PC-3 (cell line): ENCODE measurements around the gene DGKB. TPM values are rescaled to one million over a fixed set of nuclear protein-coding genes. Genes with fewer than 3 reads are reported as not detected.

Source experiments
- ATAC-seq: fragments of 200-7000 bp; cut with Tn5 transposase; 2 replicates; pipeline ENCODE4 v1.9.1; 2020; ENCODE audit warnings: mild to moderate bottlenecking, moderate library complexity
- BruUV-seq: library from RNA; stranded (reverse); fragments of 400-500 nt; replicated peaks from 2 replicates; lab custom pipeline; 2021; lab: Mats Ljungman, UMichigan
- CTCF ChIA-PET: fragments of 300-600 bp; sonication (Branson Sonifier 250); formaldehyde crosslinking; loops from one replicate; lab custom pipeline; 2022; ENCODE audit warnings: antibody characterized with exemption; lab: Charles Lee
- POLR2A ChIA-PET: fragments of 300-600 bp; sonication (Branson Sonifier 250); formaldehyde crosslinking; loops from one replicate; lab custom pipeline; 2022; ENCODE audit warnings: antibody characterized with exemption; ENCODE audit not compliant: unreplicated experiment; lab: Charles Lee
- DNase-seq: peaks from one replicate; pipeline ENCODE4 v3.0.0-alpha.2; 2015
- H2AFZ ChIP-seq: fragments of 300-600 bp; sonication (generic); 2 replicates; pipeline ENCODE4 v1.6.0; 2016; ENCODE audit warnings: antibody characterized with exemption, low read length
- H3F3A ChIP-seq: fragments of 300-600 bp; sonication (generic); one replicate; pipeline ENCODE4 v1.6.0; 2017; ENCODE audit warnings: antibody characterized with exemption, low read length, control low read depth, mild to moderate bottlenecking; ENCODE audit not compliant: unreplicated experiment
- H3K27ac ChIP-seq: fragments of 300-600 bp; sonication (generic); 2 replicates; pipeline ENCODE4 v1.5.1; 2016; ENCODE audit warnings: mild to moderate bottlenecking, low read length
- H3K27me3 ChIP-seq: fragments of 300-600 bp; sonication (generic); 2 replicates; pipeline ENCODE4 v1.6.1; 2016; ENCODE audit warnings: low read length, mixed read lengths
- H3K36me3 ChIP-seq: fragments of 300-600 bp; sonication (generic); 2 replicates; pipeline ENCODE4 v1.6.1; 2016; ENCODE audit warnings: low read depth, mixed run types, low read length, mixed read lengths
- H3K4me1 ChIP-seq: fragments of 300-600 bp; sonication (generic); 2 replicates; pipeline ENCODE4 v1.5.1; 2016; ENCODE audit warnings: low read length; ENCODE audit not compliant: insufficient read depth
- H3K4me2 ChIP-seq: fragments of 300-600 bp; sonication (generic); 2 replicates; pipeline ENCODE4 v1.6.0; 2016; ENCODE audit warnings: low read length
- H3K4me3 ChIP-seq: fragments of 300-600 bp; sonication (generic); 2 replicates; pipeline ENCODE4 v1.5.1; 2016; ENCODE audit warnings: mild to moderate bottlenecking, low read length, mixed read lengths
- H3K79me2 ChIP-seq: fragments of 300-600 bp; sonication (generic); 2 replicates; pipeline ENCODE4 v1.6.1; 2017; ENCODE audit warnings: low read length, mixed read lengths
- H3K9ac ChIP-seq: fragments of 300-600 bp; sonication (generic); 2 replicates; pipeline ENCODE4 v1.6.0; 2016; ENCODE audit warnings: mild to moderate bottlenecking, low read length
- H3K9me2 ChIP-seq: fragments of 300-600 bp; sonication (generic); replicated peaks from 2 replicates; pipeline ENCODE4 v1.6.1; 2016; ENCODE audit warnings: mixed run types, low read length, mixed read lengths
- H3K9me3 ChIP-seq: fragments of 300-600 bp; sonication (generic); 2 replicates; pipeline ENCODE4 v1.6.1; 2016; ENCODE audit warnings: low read length, mixed read lengths
- H4K20me1 ChIP-seq: fragments of 300-600 bp; sonication (generic); 2 replicates; pipeline ENCODE4 v1.6.1; 2016; ENCODE audit warnings: low read length, mixed read lengths
- CTCF ChIP-seq: fragments of 300-600 bp; sonication (generic); conservative IDR thresholded peaks from 2 replicates; pipeline ENCODE4 v1.5.1; 2017; ENCODE audit warnings: antibody characterized with exemption, low read depth, mild to moderate bottlenecking, low read length
- EZH2 ChIP-seq: fragments of 300-600 bp; sonication (generic); IDR thresholded peaks from one replicate; pipeline ENCODE4 v1.6.1; 2017; ENCODE audit warnings: antibody characterized with exemption, mild to moderate bottlenecking, low read length; ENCODE audit not compliant: unreplicated experiment
- EZH2phosphoT487 ChIP-seq: fragments of 300-600 bp; sonication (generic); IDR thresholded peaks from 2 replicates; pipeline ENCODE4 v1.6.1; 2018; ENCODE audit warnings: mild to moderate bottlenecking, antibody characterized with exemption, low read length, borderline replicate concordance
- intact Hi-C: fragments of 100-400 bp; cut with micrococcal nuclease; formaldehyde crosslinking; loops from 2 replicates; pipeline ENCODE4 v1.9.0; 2023
- total RNA-seq: library from RNA; depleted of rRNA; stranded (reverse); fragments of >200 nt; gene quantifications from 2 replicates; pipeline ENCODE4 v1.2.3, GENCODE V29; 2014

The DGKB gene
- total RNA-seq, 1 experiment from 2014 or later, result 0.15 TPM

GRCh38 chr7:14289957-14290356, 612.6 kb downstream of the DGKB start:
- DNase-seq, result no peak
- Histone ChIP-seq H4K20me1 (no peaks in the 10 kb centered on the region), H3K9ac (no peak overlapping the region), H3K4me1 (peaks cover 8% of the 10 kb centered on the region), H3K36me3 (no peaks in the 10 kb centered on the region), H3F3A (peaks cover 3% of the 10 kb centered on the region), H3K4me2 (no peak overlapping the region), H3K27me3 (no peaks in the 10 kb centered on the region), H3K9me2 (no peaks in the 10 kb centered on the region), H3K9me3 (no peaks in the 10 kb centered on the region), H3K4me3 (no peak overlapping the region), H3K79me2 (no peaks in the 10 kb centered on the region), H3K27ac (no peak overlapping the region), H2AFZ (no peak overlapping the region)
- intact Hi-C loops, result loop anchor here (5.0 kb wide), 2 partner anchors 167 to 193 kb away; no protein-coding TSS in a partner anchor
- no peak for ATAC-seq
- TF ChIP-seq EZH2 (no peak), CTCF (no peak), EZH2phosphoT487 (no peak)
- BruUV-seq, result no TSS peak
- POLR2A ChIA-PET, result no interaction called here
- CTCF ChIA-PET, result no interaction called here

DNA sequence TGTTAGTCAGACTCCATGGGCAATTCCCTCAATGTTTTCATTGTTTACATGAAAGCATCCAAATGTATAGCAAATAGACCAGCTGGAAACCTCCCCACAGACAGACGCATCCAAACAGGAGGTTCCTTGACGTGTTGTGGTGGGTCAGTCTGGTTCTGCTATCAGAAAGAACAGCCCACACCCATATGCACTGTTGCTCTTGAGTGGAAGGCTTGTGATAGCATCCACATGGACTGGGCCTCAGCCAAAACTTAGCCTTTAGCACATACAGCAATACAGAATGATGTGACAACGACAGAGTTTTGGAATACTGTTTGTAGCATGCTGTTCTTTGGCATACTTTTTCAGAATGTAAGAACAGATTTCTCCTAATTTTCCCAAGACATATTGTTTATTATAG, 613.9 kb downstream of the DGKB start:
- Histone ChIP-seq H3K36me3 (no peaks in the 10 kb centered on the region), H3F3A (peaks cover 3% of the 10 kb centered on the region), H3K79me2 (no peaks in the 10 kb centered on the region), H3K4me3 (no peak overlapping the region), H3K27ac (no peak overlapping the region), H3K9me2 (no peaks in the 10 kb centered on the region), H3K27me3 (no peaks in the 10 kb centered on the region), H3K4me1 (no peaks in the 10 kb centered on the region), H3K9me3 (no peaks in the 10 kb centered on the region), H3K4me2 (no peak overlapping the region), H4K20me1 (no peaks in the 10 kb centered on the region), H2AFZ (no peak overlapping the region), H3K9ac (no peak overlapping the region)
- intact Hi-C loops, result no loop called here
- ChIA-PET POLR2A (no interaction called here), CTCF (no interaction called here)
- TF ChIP-seq CTCF (no peak), EZH2 (no peak), EZH2phosphoT487 (no peak)
- no TSS peak for BruUV-seq
- DNase-seq, result no peak
- no peak for ATAC-seq

DNA sequence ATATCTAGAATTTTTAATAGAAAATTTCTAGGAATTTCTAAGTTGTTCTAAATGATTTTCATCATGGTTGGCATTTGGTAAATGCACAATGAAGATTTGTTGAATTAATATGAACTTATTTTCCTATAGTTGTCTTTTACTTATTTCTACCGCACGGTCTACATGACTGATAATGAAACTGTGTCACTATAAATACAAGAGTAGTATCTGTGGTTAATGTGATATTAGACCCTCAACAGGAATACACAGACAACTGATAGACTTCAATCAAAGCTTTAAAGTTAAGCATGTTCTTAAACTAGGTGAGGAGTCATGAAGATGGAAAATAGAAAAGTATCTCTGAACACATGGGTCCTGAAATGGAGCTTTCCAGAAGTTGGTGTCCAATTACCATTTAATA, 615.2 kb downstream of the DGKB start:
- CTCF ChIA-PET, result no interaction called here
- Histone ChIP-seq H4K20me1 (no peaks in the 10 kb centered on the region), H3K36me3 (no peaks in the 10 kb centered on the region), H2AFZ (no peak overlapping the region), H3K4me1 (no peaks in the 10 kb centered on the region), H3K4me3 (no peak overlapping the region), H3K27ac (no peak overlapping the region), H3K9me3 (no peaks in the 10 kb centered on the region), H3K79me2 (no peaks in the 10 kb centered on the region), H3K9ac (no peak overlapping the region), H3K27me3 (no peaks in the 10 kb centered on the region), H3K9me2 (no peaks in the 10 kb centered on the region), H3K4me2 (no peak overlapping the region), H3F3A (peaks cover 3% of the 10 kb centered on the region)
- POLR2A ChIA-PET, result no interaction called here
- DNase-seq (no peak), ATAC-seq (no peak)
- no TSS peak for BruUV-seq
- intact Hi-C loops, result no loop called here
- TF ChIP-seq EZH2phosphoT487 (no peak), CTCF (no peak), EZH2 (no peak)
